Measurements from ENCODE around the gene ALG10. TPM values are rescaled to one million over a fixed set of nuclear protein-coding genes. Genes with fewer than 3 reads are reported as not detected.
"Not testable (repeated sequence)": the region's sequence is repeated elsewhere in the genome, so short reads cannot be mapped to it uniquely, and the experiment has no call there.

Gene ALG10
- total RNA-seq, 3 donors from 2014 or later (not counting 1 experiment from before 2014, with no cell fraction given), result 9.6 to 11.1 (median 9.8) TPM

- no peak overlapping the region for H3K4me3 Mint-ChIP-seq
- no peak overlapping the region for H3K4me3 ChIP-seq (ENCODE audit: low read length)
- H3K4me1 Mint-ChIP-seq, result no peaks in the 10 kb centered on the region
- peaks cover 2% of the 10 kb centered on the region for H3K27me3 ChIP-seq (ENCODE audit: control insufficient read depth, insufficient read depth, low read length)
- H3K27ac ChIP-seq (ENCODE audit: low read length), result no peak overlapping the region
- no peak for DNase-seq
- no peaks in the 10 kb centered on the region for H3K4me1 ChIP-seq (ENCODE audit: control insufficient read depth, insufficient read depth, low read length)
- peaks cover 2 to 9% of the 10 kb centered on the region in 2 donors for H3K9me3 Mint-ChIP-seq
- H3K27ac Mint-ChIP-seq, result no peak overlapping the region
- no peak for ATAC-seq
- intact Hi-C loops (cut with micrococcal nuclease), result no loop called here
- no peaks in the 10 kb centered on the region for H3K36me3 Mint-ChIP-seq
- no peaks in the 10 kb centered on the region for H3K36me3 ChIP-seq (ENCODE audit: control insufficient read depth, insufficient read depth, low read length)
- peaks cover 2 to 10% of the 10 kb centered on the region in 2 donors for H3K27me3 Mint-ChIP-seq (ENCODE audit: low read depth in 2 of 2)
- peaks cover 9% of the 10 kb centered on the region for H3K9me3 ChIP-seq (ENCODE audit: control insufficient read depth, insufficient read depth, low read length)
- TF ChIP-seq, protein P1, sequence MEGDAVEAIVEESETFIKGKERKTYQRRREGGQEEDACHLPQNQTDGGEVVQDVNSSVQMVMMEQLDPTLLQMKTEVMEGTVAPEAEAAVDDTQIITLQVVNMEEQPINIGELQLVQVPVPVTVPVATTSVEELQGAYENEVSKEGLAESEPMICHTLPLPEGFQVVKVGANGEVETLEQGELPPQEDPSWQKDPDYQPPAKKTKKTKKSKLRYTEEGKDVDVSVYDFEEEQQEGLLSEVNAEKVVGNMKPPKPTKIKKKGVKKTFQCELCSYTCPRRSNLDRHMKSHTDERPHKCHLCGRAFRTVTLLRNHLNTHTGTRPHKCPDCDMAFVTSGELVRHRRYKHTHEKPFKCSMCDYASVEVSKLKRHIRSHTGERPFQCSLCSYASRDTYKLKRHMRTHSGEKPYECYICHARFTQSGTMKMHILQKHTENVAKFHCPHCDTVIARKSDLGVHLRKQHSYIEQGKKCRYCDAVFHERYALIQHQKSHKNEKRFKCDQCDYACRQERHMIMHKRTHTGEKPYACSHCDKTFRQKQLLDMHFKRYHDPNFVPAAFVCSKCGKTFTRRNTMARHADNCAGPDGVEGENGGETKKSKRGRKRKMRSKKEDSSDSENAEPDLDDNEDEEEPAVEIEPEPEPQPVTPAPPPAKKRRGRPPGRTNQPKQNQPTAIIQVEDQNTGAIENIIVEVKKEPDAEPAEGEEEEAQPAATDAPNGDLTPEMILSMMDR (IDR thresholded peaks at IDR 0.05), result no peak
Measured at GRCh38 chr12:34046570-34046969, 24.3 kb downstream of the ALG10 start.

DNA sequence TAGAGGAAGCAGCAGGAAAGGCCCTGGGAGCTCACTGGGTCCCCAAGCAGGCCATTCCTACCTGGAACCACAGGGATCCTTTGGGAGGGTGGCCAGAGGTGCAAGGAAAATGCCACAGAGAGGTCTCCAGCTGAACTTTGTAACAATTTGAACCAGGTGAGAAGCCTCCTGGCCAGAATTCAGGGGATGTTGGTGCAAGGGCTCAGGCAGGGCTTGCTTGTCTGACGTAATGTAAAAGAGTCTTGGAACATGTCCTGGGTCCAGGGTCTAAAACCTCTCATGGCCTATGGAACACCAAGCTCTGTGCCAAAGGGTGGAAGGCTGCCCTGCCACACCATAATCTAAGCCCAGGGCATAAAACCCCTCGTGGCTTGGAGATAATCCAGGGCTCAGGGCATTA, 25.6 kb downstream of the ALG10 start:
- intact Hi-C loops (cut with micrococcal nuclease); H3K27me3 ChIP-seq (ENCODE audit: control insufficient read depth, insufficient read depth, low read length); H3K4me3 Mint-ChIP-seq; DNase-seq; H3K4me1 Mint-ChIP-seq; H3K9me3 ChIP-seq (ENCODE audit: control insufficient read depth, insufficient read depth, low read length); H3K4me3 ChIP-seq (ENCODE audit: low read length); H3K36me3 Mint-ChIP-seq; ATAC-seq; H3K27ac ChIP-seq (ENCODE audit: low read length); H3K4me1 ChIP-seq (ENCODE audit: control insufficient read depth, insufficient read depth, low read length); H3K36me3 ChIP-seq (ENCODE audit: control insufficient read depth, insufficient read depth, low read length); H3K27ac Mint-ChIP-seq: not testable (repeated sequence)
- Mint-ChIP-seq H3K9me3 (peaks cover 2 to 12% of the 10 kb centered on the region in 2 donors), H3K27me3 (ENCODE audit: low read depth in 2 of 2) (peaks cover 2 to 10% of the 10 kb centered on the region in 2 donors)
- 89% methylated on average over 2 of the region's 2 CpGs for WGBS (ENCODE audit: insufficient coverage)

- Mint-ChIP-seq H3K9me3 (peaks cover 2 to 12% of the 10 kb centered on the region in 2 donors), H3K4me3 (no peak overlapping the region), H3K27me3 (ENCODE audit: low read depth in 2 of 2) (peaks cover 2 to 10% of the 10 kb centered on the region in 2 donors), H3K4me1 (no peaks in the 10 kb centered on the region), H3K27ac (no peak overlapping the region), H3K36me3 (no peaks in the 10 kb centered on the region)
- TF ChIP-seq, protein P1 (IDR thresholded peaks at IDR 0.05), result no peak
- ATAC-seq (no peak), DNase-seq (no peak)
- Histone ChIP-seq H3K27ac (ENCODE audit: low read length) (no peak overlapping the region), H3K4me3 (ENCODE audit: low read length) (no peak overlapping the region), H3K9me3 (ENCODE audit: control insufficient read depth, insufficient read depth, low read length) (peaks cover 9% of the 10 kb centered on the region), H3K36me3 (ENCODE audit: control insufficient read depth, insufficient read depth, low read length) (no peaks in the 10 kb centered on the region), H3K4me1 (ENCODE audit: control insufficient read depth, insufficient read depth, low read length) (no peaks in the 10 kb centered on the region), H3K27me3 (ENCODE audit: control insufficient read depth, insufficient read depth, low read length) (peaks cover 2% of the 10 kb centered on the region)
- WGBS (ENCODE audit: insufficient coverage), result 94% methylated on average over 2 of the region's 2 CpGs
- intact Hi-C loops (cut with micrococcal nuclease), result no loop called here
Measured at GRCh38 chr12:34048714-34049113, 26.4 kb downstream of the ALG10 start.

DNA sequence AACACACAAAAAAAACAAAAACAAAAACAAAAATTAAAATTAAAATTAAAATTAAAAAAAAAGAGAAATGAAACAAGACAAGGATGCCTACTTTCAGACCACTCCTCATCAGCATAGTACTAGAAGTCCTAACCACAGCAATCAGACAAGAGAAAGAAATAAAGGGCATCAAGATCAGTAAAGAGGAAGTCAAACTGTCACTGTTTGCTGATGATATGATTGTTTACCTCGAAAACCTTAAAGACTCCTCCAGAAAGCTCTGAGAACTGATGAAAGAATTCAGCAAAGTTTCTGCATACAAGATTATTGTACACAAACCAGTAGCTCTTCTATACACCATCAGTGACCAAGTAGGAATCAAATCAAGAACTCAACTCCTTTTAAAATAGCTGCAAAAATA, 29.2 kb downstream of the ALG10 start:
- no peak overlapping the region for H3K4me3 ChIP-seq (ENCODE audit: low read length)
- no peak for DNase-seq
- H3K27ac Mint-ChIP-seq, result no peak overlapping the region
- H3K27me3 ChIP-seq (ENCODE audit: control insufficient read depth, insufficient read depth, low read length), result peaks cover 2% of the 10 kb centered on the region
- intact Hi-C loops (cut with micrococcal nuclease), result no loop called here
- H3K36me3 ChIP-seq (ENCODE audit: control insufficient read depth, insufficient read depth, low read length), result no peaks in the 10 kb centered on the region
- no peak for ATAC-seq
- TF ChIP-seq, protein P1 (IDR thresholded peaks at IDR 0.05), result no peak
- WGBS (ENCODE audit: insufficient coverage), result 60% methylated on average over 1 of the region's 1 CpG
- peaks cover 9% of the 10 kb centered on the region for H3K9me3 ChIP-seq (ENCODE audit: control insufficient read depth, insufficient read depth, low read length)
- H3K27me3 Mint-ChIP-seq (ENCODE audit: low read depth in 2 of 2), result peaks cover 2 to 10% of the 10 kb centered on the region in 2 donors
- no peaks in the 10 kb centered on the region for H3K36me3 Mint-ChIP-seq
- H3K27ac ChIP-seq (ENCODE audit: low read length), result no peak overlapping the region
- H3K4me3 Mint-ChIP-seq, result no peak overlapping the region
- peaks cover 2 to 12% of the 10 kb centered on the region in 2 donors for H3K9me3 Mint-ChIP-seq
- H3K4me1 ChIP-seq (ENCODE audit: control insufficient read depth, insufficient read depth, low read length), result no peaks in the 10 kb centered on the region
- H3K4me1 Mint-ChIP-seq, result peaks cover 0 to 5% of the 10 kb centered on the region in 2 donors

Measured in natural killer cell (primary cell).